Stimulated activated CD4-positive, alpha-beta T cell treated with anti-CD3 and anti-CD28 coated beads, Interleukin-1b, Interleukin-23, amount 100 ng/mL, for 1 hour (primary cell): ENCODE measurements around the gene JAM3.
"Not testable (repeated sequence)": the region's sequence is repeated elsewhere in the genome, so short reads cannot be mapped to it uniquely, and the experiment has no call there.

Experiments used
- DNase-seq, 2 donors: peaks; one replicate each; pipeline ENCODE4 v3.0.0-alpha.2; 2020; ENCODE audit warnings: low read depth in 2 of 2

Gene JAM3

GRCh38 chr11:134101282-134101681 lies 32.4 kb downstream of the JAM3 start:
- DNase-seq = no peak

GRCh38 chr11:134110252-134110815 lies 41.5 kb downstream of the JAM3 start:
- DNase-seq = no peak

DNA sequence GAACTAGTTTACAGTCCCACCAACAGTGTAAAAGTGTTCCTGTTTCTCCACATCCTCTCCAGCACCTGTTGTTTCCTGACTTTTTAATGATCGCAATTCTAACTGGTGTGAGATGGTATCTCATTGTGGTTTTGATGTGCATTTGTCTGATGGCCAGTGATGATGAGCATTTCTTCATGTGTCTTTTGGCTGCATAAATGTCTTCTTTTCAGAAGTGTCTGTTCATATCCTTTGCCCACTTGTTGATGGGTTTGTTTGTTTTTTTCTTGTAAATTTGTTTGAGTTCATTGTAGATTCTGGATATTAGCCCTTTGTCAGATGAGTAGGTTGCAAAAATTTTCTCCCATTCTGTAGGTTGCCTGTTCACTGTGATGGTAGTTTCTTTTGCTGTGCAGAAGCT lies 44.9 kb downstream of the JAM3 start:
- not testable (repeated sequence) for DNase-seq

DNA sequence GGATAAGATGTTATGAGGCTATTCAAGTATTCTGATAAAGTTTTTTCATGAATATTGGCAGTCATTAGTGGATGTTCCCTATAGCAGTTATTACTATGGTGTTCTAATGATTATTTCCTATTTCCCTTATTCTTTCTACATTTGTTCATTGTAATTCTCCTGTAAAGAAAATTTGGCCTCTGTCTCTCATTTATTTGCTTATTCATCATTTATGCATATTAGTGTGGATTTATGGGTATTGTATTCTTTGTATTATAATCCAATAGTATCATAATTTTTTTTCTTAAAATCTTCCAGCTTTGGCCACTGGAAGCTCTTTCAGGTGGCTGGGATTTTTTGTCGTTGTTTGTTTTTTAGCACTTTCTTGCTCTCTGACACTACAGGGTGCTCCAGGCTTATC lies 47.3 kb downstream of the JAM3 start:
- DNase-seq = no peak

GRCh38 chr11:134118006-134118405 lies 49.1 kb downstream of the JAM3 start:
- no peak for DNase-seq

DNA sequence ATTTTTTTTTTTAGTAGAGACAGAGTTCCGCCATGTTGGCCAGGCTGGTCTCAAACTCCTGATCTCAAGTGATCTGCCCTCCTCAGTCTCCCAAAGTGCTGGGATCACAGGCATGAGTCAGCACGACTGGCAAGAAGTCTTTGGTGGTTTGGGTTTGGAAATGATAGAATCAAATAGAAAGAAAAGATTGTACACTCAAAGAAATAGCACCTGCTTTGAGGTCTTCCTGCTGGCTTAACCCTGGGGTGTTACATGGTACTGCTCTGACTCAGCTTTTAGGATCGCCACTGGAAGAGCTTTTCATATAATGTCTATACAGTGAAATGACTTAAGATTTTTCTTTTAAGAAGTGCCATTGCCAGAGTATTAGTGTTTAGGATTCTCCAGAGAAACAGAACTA lies 50.2 kb downstream of the JAM3 start:
- DNase-seq = no peak

GRCh38 chr11:134120143-134120850 lies 51.4 kb downstream of the JAM3 start:
- DNase-seq = no peak

GRCh38 chr11:134120921-134121526 lies 52.2 kb downstream of the JAM3 start:
- no peak for DNase-seq

GRCh38 chr11:134124660-134125451 lies 56.0 kb downstream of the JAM3 start:
- no peak for DNase-seq

DNA sequence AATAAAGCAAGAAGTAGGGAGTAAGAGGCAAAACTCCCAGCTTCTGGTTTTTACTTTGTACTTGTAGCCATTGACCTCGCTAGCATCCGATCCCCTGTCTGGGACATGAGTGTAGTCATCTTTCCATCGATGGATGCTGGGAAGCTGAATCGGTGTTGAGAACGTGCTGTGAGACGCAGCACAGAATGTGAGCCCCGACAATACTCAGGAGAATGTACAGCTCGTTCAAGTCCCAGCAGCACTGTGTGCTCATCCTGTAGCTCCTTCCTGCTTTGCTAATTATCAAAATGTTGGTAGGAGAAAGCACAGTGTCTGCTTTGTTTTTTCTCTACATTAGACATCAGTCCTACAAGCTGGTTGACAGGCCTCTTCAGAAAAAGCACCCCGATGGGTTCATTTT lies 56.6 kb downstream of the JAM3 start:
- no peak for DNase-seq

DNA sequence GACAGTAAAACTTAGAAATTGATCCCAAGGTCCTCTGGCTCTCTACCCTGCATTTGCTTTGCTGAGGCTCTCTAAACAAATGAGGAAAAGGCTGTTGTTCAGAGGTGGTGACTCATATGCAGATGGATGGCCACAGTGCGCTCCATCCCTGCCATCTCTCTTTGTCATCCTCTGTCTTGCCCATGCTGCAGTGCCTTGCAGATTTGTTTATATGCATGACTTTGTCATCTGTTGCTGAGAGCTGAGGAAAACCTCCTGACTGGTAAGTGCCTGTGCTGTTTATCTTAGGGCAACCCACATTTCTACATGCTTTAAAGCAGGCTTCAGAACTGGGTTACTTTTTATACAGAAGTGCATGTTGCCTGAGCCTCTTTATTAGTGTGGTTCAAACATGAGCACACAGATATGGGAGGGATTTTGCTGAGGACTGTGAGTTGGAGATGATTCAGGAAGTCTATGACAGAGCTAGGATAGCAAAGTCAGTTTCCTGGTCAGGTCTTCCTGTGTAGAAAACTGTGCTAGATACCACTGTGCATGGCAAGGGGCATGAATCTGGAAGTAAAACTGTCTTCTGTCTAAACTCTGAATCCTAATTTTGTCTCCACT lies 57.4 kb downstream of the JAM3 start:
- DNase-seq = no peak

DNA sequence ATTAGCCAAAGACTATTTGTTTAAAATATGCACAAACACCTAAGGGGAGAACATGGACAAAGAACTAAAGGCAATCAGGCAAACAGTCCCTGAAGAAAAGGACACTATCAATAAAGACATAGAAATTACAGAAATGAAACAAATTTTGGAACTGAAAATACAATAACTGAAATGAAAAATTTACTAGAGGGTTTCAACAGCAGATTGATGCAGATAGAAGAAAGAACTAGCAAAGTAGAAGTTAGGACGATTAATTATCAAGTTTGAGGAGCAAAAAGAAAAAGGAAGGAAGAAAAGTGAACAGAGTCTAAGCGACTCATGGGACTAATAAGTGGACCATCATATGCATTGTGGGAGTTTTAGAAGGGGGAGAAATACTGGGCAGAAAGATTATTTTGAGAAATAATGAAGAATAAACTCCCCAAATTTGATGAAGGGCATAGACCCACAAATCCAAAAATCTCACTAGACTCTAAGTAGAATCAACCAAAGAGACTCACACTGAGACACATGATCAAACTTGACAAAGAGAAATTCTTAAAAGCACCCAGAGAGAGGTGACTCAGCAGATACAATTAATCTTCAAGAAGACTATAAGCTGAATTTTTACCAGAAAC lies 62.9 kb downstream of the JAM3 start:
- no peak for DNase-seq

DNA sequence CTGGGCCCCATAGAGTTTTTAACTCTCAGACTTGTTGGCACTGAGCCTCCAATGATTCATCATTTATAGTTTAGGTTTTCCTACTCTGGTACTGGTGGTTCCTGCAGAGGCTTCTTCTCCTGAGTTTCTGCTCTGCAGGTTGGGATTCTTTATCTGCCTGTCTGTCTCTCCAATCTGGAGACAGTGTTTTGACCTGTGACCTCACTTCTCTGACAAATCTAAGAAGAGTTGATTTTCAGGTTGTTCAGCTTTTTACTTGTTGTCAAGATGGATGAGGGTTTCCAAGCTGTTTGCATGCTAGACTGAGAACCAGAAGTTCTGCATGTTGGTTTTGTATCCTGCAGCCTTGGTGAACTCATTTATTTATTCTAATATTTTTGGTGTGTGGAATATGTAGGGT lies 63.9 kb downstream of the JAM3 start:
- no peak for DNase-seq

GRCh38 chr11:134134167-134134566 lies 65.3 kb downstream of the JAM3 start:
- no peak for DNase-seq

DNA sequence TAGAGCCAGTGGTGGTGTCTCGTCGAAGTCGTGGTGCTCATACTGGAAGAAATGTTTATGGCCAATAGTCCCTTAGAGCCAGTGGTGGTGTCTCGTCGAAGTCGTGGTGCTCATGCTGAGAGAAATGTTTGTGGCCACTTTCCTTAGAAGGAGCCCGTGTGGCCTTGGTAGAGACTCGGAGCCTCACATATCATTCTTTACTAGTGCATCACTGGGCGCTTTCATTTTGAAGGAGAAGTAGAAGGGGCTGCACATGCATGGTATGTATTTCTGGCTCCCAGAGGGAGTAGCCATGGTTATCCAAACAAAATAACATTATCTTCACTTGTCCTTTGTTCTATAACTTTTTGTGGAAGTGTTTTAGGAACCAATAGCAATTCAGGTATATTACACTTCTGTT lies 69.5 kb downstream of the JAM3 start:
- DNase-seq = no peak

DNA sequence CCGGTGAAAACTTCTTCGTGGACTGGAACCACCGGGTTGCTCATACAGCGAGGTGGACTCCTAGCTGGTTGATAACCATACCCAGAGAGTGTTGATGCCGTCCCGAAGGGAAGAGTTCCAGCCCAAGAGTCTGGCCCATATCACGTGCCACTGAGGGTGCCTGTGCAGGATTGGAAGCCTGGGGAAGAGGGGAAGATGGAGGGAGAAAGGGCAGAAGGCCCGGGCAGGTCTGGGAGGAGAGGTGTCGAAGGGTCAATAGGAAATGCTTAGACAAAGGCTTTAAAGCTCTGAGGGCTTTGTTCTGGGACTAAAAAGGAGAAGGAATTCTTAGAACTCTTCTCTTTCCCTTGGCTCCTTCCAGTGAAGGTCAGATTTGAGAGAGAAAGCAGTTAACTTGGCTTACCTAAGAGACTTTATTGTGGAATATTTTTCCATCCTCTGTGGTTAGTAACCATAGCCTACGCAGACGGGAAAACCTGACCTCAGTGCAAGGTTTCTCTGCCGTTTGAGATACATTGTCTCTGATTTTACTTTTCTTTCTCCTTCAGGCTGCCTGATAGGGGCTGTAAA lies 70.5 kb downstream of the JAM3 start:
- DNase-seq = no peak

DNA sequence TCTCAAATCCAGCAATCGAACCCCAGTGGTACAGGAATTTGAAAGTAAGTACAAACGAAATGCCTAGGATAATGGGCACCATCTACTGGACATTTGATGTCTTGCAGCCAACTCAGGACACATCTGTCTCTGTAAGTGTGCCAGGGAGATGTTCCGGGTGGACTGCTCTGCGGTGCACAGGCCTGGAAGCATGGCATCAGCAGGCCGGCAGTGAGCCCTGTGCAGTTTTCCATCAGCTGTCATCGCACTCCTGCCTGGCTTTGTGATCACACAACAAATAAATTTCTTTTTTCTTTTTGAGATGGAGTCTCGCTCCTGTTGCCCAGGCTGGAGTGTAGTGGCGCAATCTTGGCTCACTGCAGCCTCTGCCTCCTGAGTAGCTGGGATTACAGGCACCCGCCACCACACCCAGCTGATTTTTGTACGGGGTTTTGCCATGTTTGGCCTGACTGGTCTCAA lies 71.0 kb downstream of the JAM3 start:
- DNase-seq = no peak

DNA sequence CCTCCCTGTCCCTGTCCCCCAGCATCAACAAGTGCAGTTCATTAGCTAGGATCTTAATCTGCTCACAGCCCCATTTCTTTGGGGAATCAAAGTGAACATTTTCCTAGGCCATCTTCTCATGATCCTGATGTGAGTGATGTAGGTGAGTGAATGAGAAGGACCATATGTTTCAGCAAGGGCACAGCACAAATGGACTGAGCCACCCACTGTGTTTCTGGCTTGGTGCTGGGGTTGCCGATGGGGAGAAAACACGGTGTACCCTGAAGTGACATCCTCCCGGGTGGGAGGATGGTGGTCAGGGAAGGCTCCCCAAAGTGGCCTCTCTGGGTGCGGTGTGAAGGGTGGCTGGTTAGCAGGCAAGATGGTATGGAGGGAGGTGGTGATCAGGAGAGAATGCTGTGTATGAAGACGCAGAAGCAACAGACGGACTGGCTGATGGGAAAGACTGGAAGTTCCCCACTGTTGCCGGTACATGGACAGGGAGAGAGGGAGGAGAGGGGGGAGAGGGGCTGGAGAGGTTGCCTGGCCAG lies 72.2 kb downstream of the JAM3 start:
- DNase-seq = no peak

DNA sequence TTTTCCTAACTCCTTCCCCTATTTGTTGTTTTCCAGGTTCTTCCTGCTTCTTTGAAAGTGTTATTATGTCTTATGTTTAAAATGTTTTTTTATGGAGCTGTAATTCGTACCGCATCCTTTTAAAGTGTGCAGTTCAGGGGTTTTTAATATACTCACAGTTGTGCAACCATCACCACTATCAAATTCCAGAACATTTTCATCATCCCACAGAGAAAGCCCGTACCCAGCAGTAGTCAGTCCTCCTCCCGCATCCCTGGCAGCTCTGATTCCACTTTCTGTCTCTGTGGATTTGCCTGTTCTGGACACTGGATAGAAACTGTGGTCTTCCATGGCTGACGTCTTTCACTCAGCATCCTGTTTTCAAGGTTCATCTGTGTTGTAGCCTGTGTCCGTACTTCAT lies 73.7 kb downstream of the JAM3 start:
- DNase-seq = no peak

- no peak for DNase-seq
Observed at GRCh38 chr11:134143801-134144200, 74.9 kb downstream of the JAM3 start.

DNA sequence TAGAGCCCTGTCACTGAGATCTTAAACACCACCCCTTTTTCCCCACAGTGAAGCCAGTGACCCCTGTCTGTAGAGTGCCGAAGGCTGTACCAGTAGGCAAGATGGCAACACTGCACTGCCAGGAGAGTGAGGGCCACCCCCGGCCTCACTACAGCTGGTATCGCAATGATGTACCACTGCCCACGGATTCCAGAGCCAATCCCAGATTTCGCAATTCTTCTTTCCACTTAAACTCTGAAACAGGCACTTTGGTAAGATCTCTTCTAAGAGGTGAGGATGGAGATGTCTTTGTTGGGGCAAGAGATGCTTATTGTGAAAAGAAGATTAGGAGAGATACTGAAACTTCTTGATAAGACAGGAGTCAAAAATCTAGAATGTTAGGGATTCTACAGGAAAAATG lies 75.9 kb downstream of the JAM3 start:
- DNase-seq = no peak
